GM18909 (cell line): ENCODE results near the gene LRP4.
"Not testable (repeated sequence)": the region's sequence is repeated elsewhere in the genome, so short reads cannot be mapped to it uniquely, and the experiment has no call there.

Experiments
- ATAC-seq: cut with Tn5 transposase; IDR thresholded peaks from one replicate; pipeline ENCODE4 v1.9.1; 2021; ENCODE audit warnings: mild to moderate bottlenecking; ENCODE audit not compliant: unreplicated experiment, poor library complexity

The LRP4 gene

GRCh38 chr11:46918083-46918787, at the start of gene LRP4:
Gene LRP4, minus strand, starts transcription at chr11:46918550. Its CDS starts 171 bp downstream, at chr11:46918379.
- ATAC-seq = peak; percentile 48

GRCh38 chr11:46967962-46968361, 49.6 kb upstream of the LRP4 start:
- no peak for ATAC-seq

GRCh38 chr11:46966773-46967172, 48.4 kb upstream of the LRP4 start:
- ATAC-seq = no peak

GRCh38 chr11:46963844-46964243, 45.5 kb upstream of the LRP4 start:
- no peak for ATAC-seq

- ATAC-seq = not testable (repeated sequence)
Observed at GRCh38 chr11:46961886-46962285, 43.5 kb upstream of the LRP4 start.

- ATAC-seq = no peak
Observed at GRCh38 chr11:46961041-46961440, 42.7 kb upstream of the LRP4 start.

GRCh38 chr11:46958777-46959176, 40.4 kb upstream of the LRP4 start:
- ATAC-seq = no peak

GRCh38 chr11:46953093-46953492, 34.7 kb upstream of the LRP4 start:
- no peak for ATAC-seq

- no peak for ATAC-seq
Observed at GRCh38 chr11:46952553-46952952, 34.2 kb upstream of the LRP4 start.

- ATAC-seq = no peak
Observed at GRCh38 chr11:46951864-46952263, 33.5 kb upstream of the LRP4 start.

GRCh38 chr11:46949297-46949696, 30.9 kb upstream of the LRP4 start:
- no peak for ATAC-seq

GRCh38 chr11:46948378-46949131, 30.2 kb upstream of the LRP4 start:
- ATAC-seq = no peak

GRCh38 chr11:46947399-46948077, 29.2 kb upstream of the LRP4 start:
- no peak for ATAC-seq

GRCh38 chr11:46944356-46945075, 26.2 kb upstream of the LRP4 start:
- ATAC-seq = no peak

- no peak for ATAC-seq
Observed at GRCh38 chr11:46942172-46942571, 23.8 kb upstream of the LRP4 start.

- peak; percentile 94 for ATAC-seq
Observed at GRCh38 chr11:46936138-46937110, 18.1 kb upstream of the LRP4 start, which contains the start of gene CSTPP1. Gene CSTPP1, plus strand, starts transcription at chr11:46936761. Its CDS starts 45 bp downstream, at chr11:46936806.

GRCh38 chr11:46930089-46930488, 11.7 kb upstream of the LRP4 start:
- ATAC-seq = no peak

GRCh38 chr11:46928701-46929100, 10.4 kb upstream of the LRP4 start:
- not testable (repeated sequence) for ATAC-seq

- ATAC-seq = not testable (repeated sequence)
Observed at GRCh38 chr11:46927928-46928327, 9.6 kb upstream of the LRP4 start.
